Measurements from ENCODE around the gene NR2E1. TPM values are rescaled to one million over a fixed set of nuclear protein-coding genes. Genes with fewer than 3 reads are reported as not detected.

Gene NR2E1
- total RNA-seq, 1 donor from 2014 or later, result not detected

DNA sequence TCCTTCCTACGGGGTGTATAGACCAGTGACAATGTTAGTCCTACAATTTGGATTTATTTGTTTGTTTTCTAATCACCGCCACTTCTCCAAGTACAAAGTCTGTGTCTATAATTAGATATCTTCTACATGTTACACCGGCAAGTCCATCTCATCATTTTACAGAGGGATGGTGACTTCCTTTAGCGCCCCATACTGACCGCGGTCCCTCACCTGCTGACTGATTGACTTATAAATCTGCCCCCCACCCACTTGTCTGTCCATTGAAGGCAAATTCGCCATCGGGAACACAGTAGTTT is 8.9 kb upstream of the NR2E1 start:
- H3K36me3 ChIP-seq (ENCODE audit: control insufficient read depth, insufficient read depth, low read length), result no peaks in the 10 kb centered on the region
- H3K27me3 ChIP-seq (ENCODE audit: control insufficient read depth, insufficient read depth, low read length), result peaks cover 61% of the 10 kb centered on the region
- TF ChIP-seq CTCF (IDR thresholded peaks at IDR 0.05; ENCODE audit: insufficient read depth, low read length, poor library complexity, severe bottlenecking), result no peak
- DNase-seq (ENCODE audit: low read depth), result no peak
- H3K4me3 ChIP-seq (ENCODE audit: low read depth, low read length), result no peak overlapping the region

- DNase-seq (ENCODE audit: low read depth), result no peak
- no peak overlapping the region for H3K4me3 ChIP-seq (ENCODE audit: low read depth, low read length)
- peaks cover 67% of the 10 kb centered on the region for H3K27me3 ChIP-seq (ENCODE audit: control insufficient read depth, insufficient read depth, low read length)
- H3K36me3 ChIP-seq (ENCODE audit: control insufficient read depth, insufficient read depth, low read length), result no peaks in the 10 kb centered on the region
- TF ChIP-seq CTCF (IDR thresholded peaks at IDR 0.05; ENCODE audit: insufficient read depth, low read length, poor library complexity, severe bottlenecking), result no peak
These were observed 8.4 kb upstream of the NR2E1 start for GRCh38 chr6:108157234-108157980.

- Histone ChIP-seq H3K36me3 (ENCODE audit: control insufficient read depth, insufficient read depth, low read length) (no peaks in the 10 kb centered on the region), H3K27me3 (ENCODE audit: control insufficient read depth, insufficient read depth, low read length) (peaks cover 73% of the 10 kb centered on the region), H3K4me3 (ENCODE audit: low read depth, low read length) (no peak overlapping the region)
- TF ChIP-seq CTCF (IDR thresholded peaks at IDR 0.05; ENCODE audit: insufficient read depth, low read length, poor library complexity, severe bottlenecking), result no peak
- DNase-seq (ENCODE audit: low read depth), result no peak
These were observed 7.8 kb upstream of the NR2E1 start for GRCh38 chr6:108157981-108158525.

DNA sequence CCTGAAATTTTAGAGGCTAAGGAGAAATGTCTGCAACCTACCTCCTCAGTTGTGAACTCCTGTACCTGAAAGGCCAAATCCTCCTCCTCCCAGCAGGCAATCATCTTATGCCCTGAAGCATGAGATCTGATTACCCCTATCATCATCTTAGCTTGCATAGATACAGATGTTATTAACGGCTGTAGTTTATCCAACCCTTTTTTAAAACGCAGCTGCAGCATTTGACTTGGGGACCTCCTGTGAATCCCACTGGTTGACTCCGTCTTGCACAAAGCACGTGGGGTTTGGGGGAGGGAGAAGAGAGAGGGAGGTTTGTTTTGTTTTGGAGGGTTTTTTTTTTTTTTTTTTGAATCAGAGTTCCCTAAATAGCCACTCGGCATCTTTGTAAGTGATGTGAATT is 5.8 kb upstream of the NR2E1 start:
- no peak for DNase-seq (ENCODE audit: low read depth)
- H3K27me3 ChIP-seq (ENCODE audit: control insufficient read depth, insufficient read depth, low read length), result peaks cover 85% of the 10 kb centered on the region
- no peak for TF ChIP-seq CTCF (IDR thresholded peaks at IDR 0.05; ENCODE audit: insufficient read depth, low read length, poor library complexity, severe bottlenecking)
- H3K36me3 ChIP-seq (ENCODE audit: control insufficient read depth, insufficient read depth, low read length), result no peaks in the 10 kb centered on the region
- H3K4me3 ChIP-seq (ENCODE audit: low read depth, low read length), result no peak overlapping the region

DNA sequence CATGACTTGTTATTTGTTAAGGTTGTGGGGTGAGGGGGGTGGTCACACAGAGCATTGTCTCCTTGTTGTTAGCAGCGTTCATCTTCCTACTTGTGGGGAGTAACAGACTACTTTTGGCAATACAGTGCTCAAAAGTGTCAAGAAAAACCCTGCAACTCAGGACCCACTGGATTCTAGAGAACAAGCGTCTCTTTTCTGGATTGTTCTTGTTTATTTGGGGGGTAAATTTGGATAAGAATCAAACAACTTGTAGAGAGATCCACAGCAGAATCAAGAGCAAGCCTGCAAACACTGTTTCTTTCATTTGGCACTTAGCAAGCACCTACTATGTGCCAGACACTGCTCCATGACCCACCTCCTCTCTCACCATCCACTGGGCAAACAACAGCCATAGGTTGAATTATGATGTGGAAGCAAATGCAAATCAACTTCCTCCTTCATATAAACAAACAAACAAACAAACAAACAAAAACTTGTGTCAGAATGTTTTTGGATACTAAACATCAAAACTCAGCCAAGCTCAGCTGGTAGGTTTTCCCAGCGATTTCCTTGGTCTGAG is 4.0 kb upstream of the NR2E1 start:
- H3K36me3 ChIP-seq (ENCODE audit: control insufficient read depth, insufficient read depth, low read length), result no peaks in the 10 kb centered on the region
- H3K27me3 ChIP-seq (ENCODE audit: control insufficient read depth, insufficient read depth, low read length), result peaks cover 91% of the 10 kb centered on the region
- no peak for DNase-seq (ENCODE audit: low read depth)
- no peak for TF ChIP-seq CTCF (IDR thresholded peaks at IDR 0.05; ENCODE audit: insufficient read depth, low read length, poor library complexity, severe bottlenecking)
- no peak overlapping the region for H3K4me3 ChIP-seq (ENCODE audit: low read depth, low read length)

DNA sequence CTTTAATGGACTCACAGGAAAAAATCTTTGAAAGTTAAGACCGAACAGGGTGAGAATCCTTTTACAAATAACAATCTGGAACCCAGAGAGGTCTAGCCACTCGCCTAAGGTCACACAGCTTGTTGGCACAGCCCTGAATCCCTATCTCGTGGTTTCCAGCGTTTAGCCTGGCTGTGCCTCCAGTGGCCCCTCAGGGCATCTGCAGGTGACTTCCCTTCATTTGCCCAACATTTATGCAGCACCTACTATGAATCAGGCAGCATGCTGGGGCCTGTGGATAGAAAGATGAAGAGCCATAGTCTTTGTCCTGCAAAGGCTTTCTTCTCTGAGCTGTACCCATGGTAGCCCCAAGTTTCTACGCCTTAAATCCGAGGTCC is 2.6 kb upstream of the NR2E1 start:
- Histone ChIP-seq H3K27me3 (ENCODE audit: control insufficient read depth, insufficient read depth, low read length) (peaks cover 91% of the 10 kb centered on the region), H3K4me3 (ENCODE audit: low read depth, low read length) (no peak overlapping the region)
- DNase-seq (ENCODE audit: low read depth), result no peak

More for the DNA sequence above, 2.6 kb upstream of the NR2E1 start:
- TF ChIP-seq CTCF (IDR thresholded peaks at IDR 0.05; ENCODE audit: insufficient read depth, low read length, poor library complexity, severe bottlenecking), result peak; percentile 5
- no peaks in the 10 kb centered on the region for H3K36me3 ChIP-seq (ENCODE audit: control insufficient read depth, insufficient read depth, low read length)

Data from kidney epithelial cell (primary cell).